Brain microvascular endothelial cell (primary cell): ENCODE measurements around the gene BCL2L2.
"Not testable (repeated sequence)": the region's sequence is repeated elsewhere in the genome, so short reads cannot be mapped to it uniquely, and the experiment has no call there.

Experiments
- DNase-seq: peaks from one replicate; pipeline ENCODE4 v3.0.0-alpha.2; 2020
- H3K27ac ChIP-seq: fragments of 250-450 bp; sonication (Bioruptor Pico); 2 replicates; pipeline ENCODE4 v1.5.1; 2020; ENCODE audit warnings: mild to moderate bottlenecking, moderate library complexity
- H3K27me3 ChIP-seq: fragments of 250-450 bp; sonication (Bioruptor Pico); replicated peaks from 2 replicates; pipeline ENCODE4 v1.5.1; 2020; ENCODE audit warnings: mild to moderate bottlenecking
- H3K36me3 ChIP-seq: fragments of 250-450 bp; sonication (Bioruptor Pico); replicated peaks from 2 replicates; pipeline ENCODE4 v1.5.1; 2020; ENCODE audit warnings: mild to moderate bottlenecking
- H3K4me3 ChIP-seq: 2 replicates; pipeline ENCODE4 v1.5.1; 2011; ENCODE audit warnings: low read depth, mild to moderate bottlenecking, control low read depth, low read length, moderate library complexity
- CTCF ChIP-seq: IDR thresholded peaks from 2 replicates; pipeline ENCODE4 v1.5.1; 2011; ENCODE audit warnings: low read depth, mild to moderate bottlenecking, moderate library complexity, low read length, control low read depth, inconsistent platforms; ENCODE audit errors: missing control alignments
- in situ Hi-C: cut with HindIII; loops from 2 replicates; pipeline ENCODE4 v1.10.0; 2017; ENCODE audit warnings: low sequenced_read_pairs, low pct_ligation_motif_present

BCL2L2 gene

GRCh38 chr14:23277189-23277588 lies 29.4 kb upstream of the BCL2L2 start:
- Histone ChIP-seq H3K36me3 (no peaks in the 10 kb centered on the region), H3K27ac (no peak overlapping the region), H3K27me3 (no peaks in the 10 kb centered on the region), H3K4me3 (no peak overlapping the region)
- no peak for TF ChIP-seq CTCF
- no peak for DNase-seq
- in situ Hi-C loops = no loop called here

GRCh38 chr14:23277928-23278327 lies 28.7 kb upstream of the BCL2L2 start:
- H3K36me3 ChIP-seq, in situ Hi-C loops, H3K4me3 ChIP-seq, H3K27me3 ChIP-seq, DNase-seq, H3K27ac ChIP-seq: not testable (repeated sequence)

- in situ Hi-C loops = no loop called here
- Histone ChIP-seq H3K27me3 (no peaks in the 10 kb centered on the region), H3K36me3 (no peaks in the 10 kb centered on the region), H3K4me3 (no peak overlapping the region), H3K27ac (no peak overlapping the region)
- DNase-seq = no peak
- TF ChIP-seq CTCF = no peak
Measured at GRCh38 chr14:23281247-23281646, 25.4 kb upstream of the BCL2L2 start.

- Histone ChIP-seq H3K27ac (no peak overlapping the region), H3K36me3 (no peaks in the 10 kb centered on the region), H3K27me3 (no peaks in the 10 kb centered on the region), H3K4me3 (peak overlapping the region; percentile 83)
- TF ChIP-seq CTCF = no peak
- DNase-seq = no peak
- in situ Hi-C loops = no loop called here
Measured at GRCh38 chr14:23284654-23285529, 21.7 kb upstream of the BCL2L2 start.

- no peak for TF ChIP-seq CTCF
- H3K27me3 ChIP-seq = no peaks in the 10 kb centered on the region
- H3K27ac ChIP-seq = peak overlapping the region; percentile 16
- in situ Hi-C loops = no loop called here
- DNase-seq = no peak
- H3K4me3 ChIP-seq = peak overlapping the region; percentile 83
- H3K36me3 ChIP-seq = no peaks in the 10 kb centered on the region
Measured at GRCh38 chr14:23285530-23286019, 21.1 kb upstream of the BCL2L2 start.

GRCh38 chr14:23286020-23286901 lies 20.4 kb upstream of the BCL2L2 start, which contains the start of gene HOMEZ:
HOMEZ (minus strand) TSS chr14:23286132; CDS start chr14:23285952, 180 bp downstream.
- H3K4me3 ChIP-seq = peak within 1 kb of the TSS; percentile 83
- in situ Hi-C loops = no loop called here
- TF ChIP-seq CTCF = peak; percentile 25

More at GRCh38 chr14:23286020-23286901, 20.4 kb upstream of the BCL2L2 start, which contains the start of gene HOMEZ:
- H3K27ac ChIP-seq = peak within 1 kb of the TSS; percentile 30
- no peaks in the 10 kb centered on the region for H3K36me3 ChIP-seq
- no peaks in the 10 kb centered on the region for H3K27me3 ChIP-seq
- DNase-seq = peak; percentile 99
